BE2C (cell line): ENCODE measurements around the gene SPACA9.

Experiments
- DNase-seq: peaks from one replicate; pipeline ENCODE4 v3.0.0-alpha.2; 2020
- H3K27me3 ChIP-seq: fragments of 250-450 bp; sonication (Bioruptor Pico); 2 replicates; pipeline ENCODE4 v1.5.1; 2020; ENCODE audit warnings: mild to moderate bottlenecking
- H3K36me3 ChIP-seq: fragments of 250-450 bp; sonication (Bioruptor Pico); 2 replicates; pipeline ENCODE4 v1.5.1; 2020; ENCODE audit warnings: mild to moderate bottlenecking
- H3K4me1 ChIP-seq: fragments of 250-450 bp; sonication (Bioruptor Pico); 2 replicates; pipeline ENCODE4 v1.5.1; 2020
- H3K4me3 ChIP-seq: 2 replicates; pipeline ENCODE4 v1.5.1; 2011; ENCODE audit warnings: low read depth, low read length
- H3K9me3 ChIP-seq: fragments of 250-450 bp; sonication (Bioruptor Pico); 2 replicates; pipeline ENCODE4 v1.5.1; 2020
- CTCF ChIP-seq: IDR thresholded peaks from 2 replicates; pipeline ENCODE4 v1.5.1; 2012; ENCODE audit warnings: mild to moderate bottlenecking, low read depth, low read length

The SPACA9 gene

GRCh38 chr9:132931178-132931735 lies 52.6 kb downstream of the SPACA9 start:
- Histone ChIP-seq H3K9me3 (no peaks in the 10 kb centered on the region), H3K4me3 (no peak overlapping the region), H3K4me1 (no peaks in the 10 kb centered on the region), H3K36me3 (peaks cover under 1% of the 10 kb centered on the region; the same call in 1 of the 2 replicates), H3K27me3 (no peaks in the 10 kb centered on the region)
- no peak for TF ChIP-seq CTCF
- no peak for DNase-seq

- no peak for TF ChIP-seq CTCF
- H3K27me3 ChIP-seq: no peaks in the 10 kb centered on the region
- DNase-seq: no peak
- no peaks in the 10 kb centered on the region for H3K9me3 ChIP-seq
- no peaks in the 10 kb centered on the region for H3K36me3 ChIP-seq
- H3K4me1 ChIP-seq: no peaks in the 10 kb centered on the region
- no peak overlapping the region for H3K4me3 ChIP-seq
Measured at GRCh38 chr9:132935026-132935425, 56.3 kb downstream of the SPACA9 start.

- DNase-seq: no peak
- Histone ChIP-seq H3K4me3 (no peak overlapping the region), H3K36me3 (no peaks in the 10 kb centered on the region), H3K9me3 (no peaks in the 10 kb centered on the region), H3K27me3 (no peaks in the 10 kb centered on the region), H3K4me1 (no peaks in the 10 kb centered on the region)
- no peak for TF ChIP-seq CTCF
Measured at GRCh38 chr9:132937463-132937901, 58.8 kb downstream of the SPACA9 start.

GRCh38 chr9:132939169-132939568 lies 60.5 kb downstream of the SPACA9 start:
- no peak for TF ChIP-seq CTCF
- Histone ChIP-seq H3K9me3 (no peaks in the 10 kb centered on the region), H3K36me3 (no peaks in the 10 kb centered on the region; the same call in 1 of the 2 replicates), H3K4me3 (no peak overlapping the region), H3K27me3 (no peaks in the 10 kb centered on the region), H3K4me1 (no peaks in the 10 kb centered on the region)
- no peak for DNase-seq
